IPS-18a (cell line): ENCODE results near the gene SDC3.
"Not testable (repeated sequence)": the region's sequence is repeated elsewhere in the genome, so short reads cannot be mapped to it uniquely, and the experiment has no call there.

ENCODE experiments used
- H3K27ac ChIP-seq: one replicate; pipeline ENCODE4 v1.5.1; 2013; ENCODE audit warnings: low read length
- H3K27me3 ChIP-seq: one replicate; pipeline ENCODE4 v1.6.1; 2013; ENCODE audit warnings: mild to moderate bottlenecking, low read length; ENCODE audit not compliant: control insufficient read depth, insufficient read depth
- H3K36me3 ChIP-seq: one replicate; pipeline ENCODE4 v1.6.1; 2013; ENCODE audit warnings: low read depth, low read length; ENCODE audit not compliant: control insufficient read depth
- H3K4me1 ChIP-seq: one replicate; pipeline ENCODE4 v1.6.1; 2013; ENCODE audit warnings: low read depth, low read length; ENCODE audit not compliant: control insufficient read depth
- H3K4me3 ChIP-seq: one replicate; pipeline ENCODE4 v1.5.1; 2013; ENCODE audit warnings: low read length
- H3K9ac ChIP-seq: one replicate; pipeline ENCODE4 v1.6.1; 2013; ENCODE audit warnings: mild to moderate bottlenecking, low read length, moderate library complexity
- H3K9me3 ChIP-seq: one replicate; pipeline ENCODE4 v1.6.1; 2013; ENCODE audit warnings: low read depth, low read length; ENCODE audit not compliant: control insufficient read depth

The SDC3 gene

GRCh38 chr1:30942326-30942963, 33.9 kb upstream of the SDC3 start:
- H3K27ac ChIP-seq = no peak overlapping the region
- no peaks in the 10 kb centered on the region for H3K9me3 ChIP-seq
- H3K4me3 ChIP-seq = no peak overlapping the region
- H3K27me3 ChIP-seq = no peaks in the 10 kb centered on the region
- no peaks in the 10 kb centered on the region for H3K4me1 ChIP-seq
- H3K36me3 ChIP-seq = peaks cover 85% of the 10 kb centered on the region
- H3K9ac ChIP-seq = no peak overlapping the region

- H3K4me1 ChIP-seq = no peaks in the 10 kb centered on the region
- no peaks in the 10 kb centered on the region for H3K9me3 ChIP-seq
- H3K36me3 ChIP-seq = peaks cover 82% of the 10 kb centered on the region
- no peak overlapping the region for H3K4me3 ChIP-seq
- H3K27me3 ChIP-seq = no peaks in the 10 kb centered on the region
- H3K9ac ChIP-seq = no peak overlapping the region
- H3K27ac ChIP-seq = no peak overlapping the region
Observed at GRCh38 chr1:30940541-30940940, 32.0 kb upstream of the SDC3 start.

- H3K9me3 ChIP-seq = no peaks in the 10 kb centered on the region
- peaks cover 82% of the 10 kb centered on the region for H3K36me3 ChIP-seq
- H3K9ac ChIP-seq = no peak overlapping the region
- H3K4me3 ChIP-seq = no peak overlapping the region
- no peak overlapping the region for H3K27ac ChIP-seq
- no peaks in the 10 kb centered on the region for H3K27me3 ChIP-seq
- no peaks in the 10 kb centered on the region for H3K4me1 ChIP-seq
Observed at GRCh38 chr1:30936541-30937171, 28.1 kb upstream of the SDC3 start.

GRCh38 chr1:30935758-30936157, 27.2 kb upstream of the SDC3 start:
- peaks cover 76% of the 10 kb centered on the region for H3K36me3 ChIP-seq
- H3K27ac ChIP-seq, H3K27me3 ChIP-seq, H3K4me1 ChIP-seq, H3K9ac ChIP-seq, H3K9me3 ChIP-seq, H3K4me3 ChIP-seq: not testable (repeated sequence)

GRCh38 chr1:30934613-30935012, 26.1 kb upstream of the SDC3 start:
- H3K4me1 ChIP-seq = no peaks in the 10 kb centered on the region
- no peak overlapping the region for H3K27ac ChIP-seq
- no peak overlapping the region for H3K9ac ChIP-seq
- H3K27me3 ChIP-seq = no peaks in the 10 kb centered on the region
- H3K4me3 ChIP-seq = no peak overlapping the region
- peaks cover 65% of the 10 kb centered on the region for H3K36me3 ChIP-seq
- H3K9me3 ChIP-seq = no peaks in the 10 kb centered on the region

- H3K9me3 ChIP-seq = no peaks in the 10 kb centered on the region
- H3K4me1 ChIP-seq = no peaks in the 10 kb centered on the region
- no peak overlapping the region for H3K4me3 ChIP-seq
- H3K27ac ChIP-seq = no peak overlapping the region
- no peaks in the 10 kb centered on the region for H3K27me3 ChIP-seq
- H3K9ac ChIP-seq = no peak overlapping the region
- peaks cover 57% of the 10 kb centered on the region for H3K36me3 ChIP-seq
Observed at GRCh38 chr1:30933874-30934252, 25.3 kb upstream of the SDC3 start.

- Histone ChIP-seq H3K9ac (no peak overlapping the region), H3K4me1 (no peaks in the 10 kb centered on the region), H3K36me3 (peaks cover 38% of the 10 kb centered on the region), H3K4me3 (no peak overlapping the region), H3K9me3 (no peaks in the 10 kb centered on the region), H3K27ac (no peak overlapping the region), H3K27me3 (no peaks in the 10 kb centered on the region)
Observed at GRCh38 chr1:30930631-30931173, 22.1 kb upstream of the SDC3 start.

DNA sequence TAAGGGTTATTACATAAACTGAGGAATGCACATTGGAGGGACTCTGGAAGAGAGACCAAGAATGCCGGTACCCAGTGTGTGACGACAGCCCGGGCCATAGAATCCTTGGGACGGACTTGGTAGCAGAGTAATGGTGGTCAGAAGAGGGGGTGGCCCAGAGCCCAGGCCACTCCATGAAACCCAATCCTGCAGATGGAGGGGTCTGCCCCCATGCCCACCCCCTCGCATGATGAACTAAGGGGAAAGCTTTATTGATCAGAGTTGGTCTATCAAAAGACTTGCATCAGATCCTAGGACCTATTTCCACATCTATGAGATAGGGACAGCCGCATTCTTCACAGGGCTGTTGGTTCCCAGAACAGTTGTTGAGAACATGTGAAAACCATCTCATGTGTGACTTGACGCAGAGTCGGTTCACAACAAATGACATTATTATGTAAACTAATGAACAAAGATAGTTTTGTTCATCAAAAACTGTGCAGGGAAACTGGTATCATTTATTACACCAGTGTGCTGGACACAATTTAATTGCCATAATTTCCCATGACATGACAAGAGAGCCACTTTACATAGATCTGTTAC, 21.5 kb upstream of the SDC3 start:
- no peaks in the 10 kb centered on the region for H3K4me1 ChIP-seq
- peaks cover 33% of the 10 kb centered on the region for H3K36me3 ChIP-seq
- no peaks in the 10 kb centered on the region for H3K9me3 ChIP-seq
- H3K4me3 ChIP-seq = no peak overlapping the region
- no peak overlapping the region for H3K27ac ChIP-seq
- H3K27me3 ChIP-seq = no peaks in the 10 kb centered on the region
- no peak overlapping the region for H3K9ac ChIP-seq

- H3K9ac ChIP-seq = no peak overlapping the region
- H3K27me3 ChIP-seq = no peaks in the 10 kb centered on the region
- no peak overlapping the region for H3K4me3 ChIP-seq
- H3K4me1 ChIP-seq = no peaks in the 10 kb centered on the region
- H3K27ac ChIP-seq = no peak overlapping the region
- H3K36me3 ChIP-seq = peaks cover 26% of the 10 kb centered on the region
- no peaks in the 10 kb centered on the region for H3K9me3 ChIP-seq
Observed at GRCh38 chr1:30929135-30929889, 20.8 kb upstream of the SDC3 start.

DNA sequence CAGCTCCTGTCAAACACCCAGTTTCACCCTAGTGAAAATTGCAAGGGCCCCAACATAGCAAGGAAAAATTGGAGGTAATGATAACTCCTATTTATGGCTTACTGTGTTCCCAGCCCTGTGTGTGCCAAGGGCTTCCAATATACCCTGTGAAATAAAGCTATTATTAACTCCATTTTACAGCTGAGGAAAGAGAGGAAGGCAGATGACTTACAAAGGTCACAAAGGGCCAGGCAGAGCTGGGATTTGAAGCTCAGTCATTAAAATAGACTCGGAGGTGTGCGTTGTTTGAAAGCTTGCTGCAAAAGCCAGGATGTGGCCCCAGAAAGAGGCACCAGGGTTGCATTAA, 20.2 kb upstream of the SDC3 start:
- Histone ChIP-seq H3K9me3 (no peaks in the 10 kb centered on the region), H3K4me3 (no peak overlapping the region), H3K4me1 (no peaks in the 10 kb centered on the region), H3K36me3 (peaks cover 20% of the 10 kb centered on the region), H3K9ac (no peak overlapping the region), H3K27me3 (no peaks in the 10 kb centered on the region), H3K27ac (no peak overlapping the region)

- no peaks in the 10 kb centered on the region for H3K4me1 ChIP-seq
- no peak overlapping the region for H3K27ac ChIP-seq
- no peaks in the 10 kb centered on the region for H3K27me3 ChIP-seq
- H3K9me3 ChIP-seq = no peaks in the 10 kb centered on the region
- H3K4me3 ChIP-seq = no peak overlapping the region
- no peak overlapping the region for H3K9ac ChIP-seq
- peaks cover 15% of the 10 kb centered on the region for H3K36me3 ChIP-seq
Observed at GRCh38 chr1:30928171-30928570, 19.6 kb upstream of the SDC3 start.
